CD4-positive, alpha-beta T cell treated with Interferon alpha-2 for 1 hour (primary cell): ENCODE data around the gene CRB1.
"Not testable (repeated sequence)": the region's sequence is repeated elsewhere in the genome, so short reads cannot be mapped to it uniquely, and the experiment has no call there.

Experiments used
- DNase-seq, 2 donors: peaks; one replicate each; pipeline ENCODE4 v3.0.0-alpha.2; 2020 to 2022

The CRB1 gene

DNA sequence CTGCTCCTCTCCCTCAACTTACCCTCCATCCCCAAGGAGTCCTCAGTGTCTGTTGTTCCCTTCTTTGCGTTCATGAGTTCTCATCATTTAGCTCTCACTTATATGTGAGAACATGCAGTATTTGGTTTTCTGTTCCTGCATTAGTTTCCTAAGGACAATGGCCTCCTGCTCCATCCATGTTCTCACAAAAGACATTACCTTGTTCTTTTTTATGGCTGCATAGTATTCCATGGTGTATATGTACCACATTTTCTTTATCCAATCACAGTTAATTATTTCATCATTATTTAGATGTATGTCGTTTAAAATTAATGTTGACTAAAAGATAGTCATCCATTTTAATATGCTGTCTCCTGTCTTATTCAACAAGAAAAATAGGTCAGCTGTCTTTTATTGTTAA is 134.1 kb downstream of the CRB1 start:
- DNase-seq = no peak

DNA sequence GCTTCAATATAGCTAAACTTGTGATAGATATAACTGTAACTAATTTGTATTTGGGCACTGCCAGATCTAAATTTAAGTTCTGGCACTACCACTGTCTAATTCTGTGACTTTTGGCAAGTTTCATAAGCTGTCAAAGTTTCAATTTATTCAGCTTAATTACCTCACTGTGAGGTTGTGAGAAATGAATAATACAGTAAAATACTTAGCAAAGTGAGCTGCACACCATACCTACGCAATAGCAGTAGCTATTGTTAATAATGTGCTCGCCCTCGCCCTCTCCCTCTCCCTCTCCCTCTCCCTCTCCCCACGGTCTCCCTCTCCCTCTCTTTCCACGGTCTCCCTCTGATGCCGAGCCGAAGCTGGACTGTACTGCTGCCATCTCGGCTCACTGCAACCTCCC is 136.7 kb downstream of the CRB1 start:
- not testable (repeated sequence) for DNase-seq

GRCh38 chr1:197405614-197406013 is 137.6 kb downstream of the CRB1 start:
- DNase-seq = not testable (repeated sequence)

DNA sequence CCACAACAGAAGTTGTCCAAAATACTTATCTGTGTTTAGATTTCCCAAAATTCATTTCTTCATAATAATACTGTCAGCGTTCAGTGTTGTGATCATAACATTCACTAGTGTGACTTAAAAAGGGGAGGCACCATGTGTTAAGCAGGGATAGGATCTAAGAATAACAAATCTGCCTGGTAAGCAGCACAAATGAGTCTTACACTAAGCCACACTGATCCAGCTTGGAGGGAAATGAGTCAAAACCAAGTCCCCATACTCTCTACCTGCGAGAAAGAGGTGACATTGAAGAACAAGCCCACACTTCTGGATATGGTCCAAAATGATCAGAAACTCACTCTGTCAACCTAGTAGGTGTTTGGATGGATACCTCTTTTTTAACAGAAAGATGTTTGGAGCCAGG is 145.5 kb downstream of the CRB1 start:
- no peak for DNase-seq

- no peak for DNase-seq
These were observed 147.2 kb downstream of the CRB1 start for GRCh38 chr1:197415221-197415620.

GRCh38 chr1:197418693-197419092 is 150.6 kb downstream of the CRB1 start:
- no peak for DNase-seq

DNA sequence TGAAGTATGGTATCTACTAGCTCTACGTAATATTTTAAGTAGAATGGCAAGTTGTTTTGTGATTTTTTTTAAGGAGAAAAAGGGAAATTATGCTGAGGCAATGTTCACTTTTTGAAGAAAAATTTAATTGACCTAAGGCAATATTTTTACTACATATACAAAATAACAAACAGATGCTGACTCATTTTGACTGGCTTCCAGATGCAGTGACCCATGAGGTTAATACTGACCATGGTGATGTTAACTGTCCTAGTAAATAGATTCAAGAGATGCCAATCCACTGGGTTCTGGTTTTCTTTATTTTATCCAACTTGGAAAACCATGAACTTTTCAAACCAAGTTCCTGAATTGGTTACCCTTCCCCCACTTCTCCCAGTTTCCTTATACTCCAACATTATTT is 154.9 kb downstream of the CRB1 start:
- DNase-seq = no peak

DNA sequence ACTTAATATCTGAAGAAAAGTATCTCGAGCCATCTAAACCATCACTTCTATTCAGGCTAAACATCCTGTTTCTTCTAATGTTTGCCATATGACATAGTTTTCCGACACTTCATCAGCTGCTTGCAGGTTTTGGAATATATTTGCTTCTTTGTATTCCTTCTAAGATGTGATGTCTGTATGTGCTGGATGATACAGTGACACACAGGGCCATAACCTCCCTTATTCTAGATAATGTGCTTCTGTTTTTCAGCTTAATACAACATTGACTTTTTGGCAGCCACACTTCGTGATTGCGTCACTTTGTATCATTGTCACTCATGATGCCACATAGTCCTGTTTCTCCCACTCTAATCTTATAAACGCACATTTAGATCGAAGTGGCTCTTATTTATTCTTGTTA is 156.3 kb downstream of the CRB1 start:
- DNase-seq = no peak

GRCh38 chr1:197429372-197429771 is 161.3 kb downstream of the CRB1 start:
- no peak for DNase-seq

- DNase-seq = no peak
These were observed 167.2 kb downstream of the CRB1 start for GRCh38 chr1:197435224-197435623.

DNA sequence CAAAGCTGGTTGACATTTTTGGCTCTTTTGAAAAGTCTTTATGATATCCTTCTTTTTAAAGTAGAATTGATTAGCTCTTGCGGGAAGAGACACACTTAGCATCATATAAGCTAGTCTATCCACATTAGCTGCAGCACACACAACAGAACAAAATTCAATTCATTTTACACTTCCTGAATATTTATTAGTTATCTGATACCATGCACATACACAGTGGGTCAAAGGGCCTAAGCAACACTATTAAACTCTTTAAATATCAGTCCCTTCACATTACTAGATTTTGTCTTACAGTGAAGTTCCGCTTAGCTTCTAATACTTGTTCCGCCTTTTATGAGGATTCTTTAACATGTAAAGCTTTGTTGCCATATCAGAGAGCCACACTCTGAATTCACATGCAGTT is 169.5 kb downstream of the CRB1 start:
- no peak for DNase-seq

DNA sequence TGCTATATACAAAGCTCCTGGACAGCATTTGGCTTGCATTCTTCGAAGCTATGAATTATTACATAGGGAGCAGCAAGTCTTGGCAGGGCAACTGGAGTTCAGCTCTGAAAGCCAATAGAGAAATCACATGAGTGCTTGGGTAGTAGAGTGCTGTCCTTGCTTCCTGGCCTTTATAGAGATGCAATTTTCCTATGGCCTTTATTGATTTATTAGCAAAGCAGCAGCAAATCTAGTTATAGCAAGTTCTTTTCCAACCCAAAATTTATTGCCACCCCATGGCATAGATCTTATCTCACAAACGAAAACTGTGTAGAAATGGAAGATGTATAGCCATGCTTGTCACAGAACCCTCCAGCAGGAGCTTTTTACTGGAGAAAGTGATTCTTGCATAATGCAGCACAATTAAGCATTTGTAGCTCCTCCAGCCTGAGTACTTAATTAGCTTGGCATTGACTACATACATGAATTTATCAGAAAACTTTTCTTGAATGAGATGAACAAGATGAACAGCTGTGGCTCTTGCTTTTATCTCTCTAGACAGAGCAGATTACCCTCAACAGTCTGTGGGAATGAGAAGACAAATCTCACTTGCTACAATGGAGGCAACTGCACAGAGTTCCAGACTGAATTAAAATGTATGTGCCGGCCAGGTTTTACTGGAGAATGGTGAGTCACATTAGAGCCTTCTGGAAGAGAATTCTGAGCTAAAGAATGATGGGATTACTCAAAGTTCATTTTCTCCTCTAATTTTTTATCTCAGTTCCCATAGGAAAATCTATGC is 170.1 kb downstream of the CRB1 start:
- no peak for DNase-seq

GRCh38 chr1:197439708-197440280 is 171.7 kb downstream of the CRB1 start:
- no peak for DNase-seq

- DNase-seq = no peak
These were observed 172.7 kb downstream of the CRB1 start for GRCh38 chr1:197440715-197441114.

DNA sequence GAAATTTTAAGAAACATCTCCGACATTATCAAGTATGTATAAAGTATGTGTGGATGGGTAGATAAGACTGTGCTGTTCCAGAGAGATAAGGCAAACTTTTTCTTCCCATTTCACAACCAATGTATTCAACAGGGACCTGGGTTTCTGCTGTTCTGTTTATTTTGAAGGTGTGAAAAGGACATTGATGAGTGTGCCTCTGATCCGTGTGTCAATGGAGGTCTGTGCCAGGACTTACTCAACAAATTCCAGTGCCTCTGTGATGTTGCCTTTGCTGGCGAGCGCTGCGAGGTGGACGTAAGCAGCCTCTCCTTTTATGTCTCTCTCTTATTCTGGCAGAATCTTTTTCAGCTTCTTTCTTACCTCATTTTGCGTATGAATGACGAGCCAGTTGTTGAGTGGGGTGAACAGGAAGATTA is 174.0 kb downstream of the CRB1 start:
- DNase-seq = no peak

GRCh38 chr1:197444755-197445154 is 176.7 kb downstream of the CRB1 start:
- no peak for DNase-seq

DNA sequence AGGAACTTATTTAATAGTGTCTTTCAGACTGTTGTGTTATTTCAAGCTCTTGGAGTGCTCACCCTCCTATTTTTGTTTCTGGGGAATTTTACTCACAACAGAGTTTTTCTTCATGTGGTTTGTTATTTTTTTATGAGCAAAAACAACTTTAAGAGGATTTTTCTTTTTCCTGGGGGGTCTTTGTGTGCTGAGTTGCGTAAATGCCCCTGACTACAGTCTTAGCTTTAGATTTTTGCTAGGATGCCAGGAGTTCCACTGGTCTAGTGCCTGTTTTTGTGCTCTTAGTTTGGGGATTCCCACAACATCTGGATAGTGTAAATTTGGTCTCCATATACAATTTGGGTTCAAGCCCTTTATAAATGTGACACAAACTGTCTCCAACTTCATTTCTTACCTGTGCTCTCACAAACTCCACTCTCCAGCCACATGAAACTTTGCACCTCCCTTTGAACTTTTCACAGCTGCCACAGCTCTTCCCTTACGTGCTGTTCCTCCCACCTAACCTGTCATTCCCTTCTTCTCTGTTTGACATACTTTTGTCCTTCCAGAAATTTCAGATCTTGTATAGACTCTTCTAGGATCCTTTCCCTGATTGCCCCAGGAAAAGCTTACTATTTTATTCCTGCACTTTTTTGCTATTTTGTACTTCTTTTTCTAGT is 180.2 kb downstream of the CRB1 start:
- DNase-seq = no peak

DNA sequence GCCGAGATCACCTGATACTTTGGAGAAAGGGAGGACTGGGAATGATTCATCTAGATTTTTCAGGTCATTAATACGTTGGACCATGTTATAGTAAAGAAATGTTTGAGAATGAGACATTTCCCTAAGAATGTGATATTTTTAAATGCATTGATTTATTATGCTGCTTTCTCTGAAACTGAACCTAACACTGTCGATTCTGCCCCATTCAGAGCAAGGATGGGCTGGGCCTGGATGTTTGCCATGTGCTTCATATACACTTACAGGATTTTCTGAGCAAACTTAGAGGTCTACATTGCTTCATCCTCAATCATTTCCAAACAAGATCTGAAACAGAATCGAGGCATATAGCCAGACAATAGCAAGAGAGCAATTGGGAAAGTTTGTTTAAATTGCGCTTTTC is 183.3 kb downstream of the CRB1 start:
- no peak for DNase-seq

DNA sequence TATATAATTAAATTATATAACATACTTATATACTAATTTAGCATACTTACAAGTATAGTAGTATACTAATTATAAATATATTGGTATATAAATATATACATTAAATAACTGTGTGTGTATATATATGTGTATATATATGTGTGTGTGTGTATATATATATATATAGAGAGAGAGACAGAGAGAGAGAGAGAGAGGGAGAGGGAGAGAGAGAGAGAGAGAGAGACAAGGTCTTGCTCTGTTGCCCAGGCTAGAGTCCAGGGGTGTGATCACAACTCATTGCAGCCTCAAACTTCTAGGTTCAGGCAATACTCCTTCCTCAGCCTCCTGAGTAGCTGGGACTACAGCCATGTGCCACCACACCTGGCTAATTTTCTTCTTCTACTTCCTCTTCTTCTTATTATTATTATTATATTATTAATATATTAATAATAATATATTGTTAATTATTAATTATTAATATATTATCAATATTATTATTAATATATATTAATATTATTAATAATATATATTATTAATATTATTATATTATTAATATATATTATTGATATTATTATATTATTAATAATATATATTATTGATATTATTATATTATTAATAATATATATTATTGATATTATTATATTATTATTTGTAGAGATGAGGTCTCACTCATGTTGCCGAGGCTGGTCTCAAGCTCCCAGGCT is 185.5 kb downstream of the CRB1 start:
- no peak for DNase-seq

DNA sequence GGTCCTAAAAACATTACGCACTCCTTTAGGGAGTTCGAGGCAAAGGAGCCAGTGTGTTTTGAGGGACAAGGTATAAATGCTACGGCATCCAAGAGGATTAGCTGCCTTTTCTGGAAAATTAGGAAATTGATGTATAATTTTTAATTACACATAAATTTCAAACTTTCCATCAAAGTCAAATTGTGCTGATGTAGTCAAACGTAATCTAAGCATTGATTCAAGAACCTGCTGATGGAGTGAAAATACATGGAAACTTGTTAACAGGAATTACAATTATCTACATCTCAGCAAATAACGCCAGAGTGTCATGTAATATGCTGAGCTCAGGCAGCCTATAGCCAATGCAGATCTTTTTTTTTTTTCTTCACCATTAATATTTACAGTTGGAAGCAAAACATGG is 194.5 kb downstream of the CRB1 start:
- no peak for DNase-seq

- DNase-seq = no peak
These were observed 195.1 kb downstream of the CRB1 start for GRCh38 chr1:197463142-197463541.

DNA sequence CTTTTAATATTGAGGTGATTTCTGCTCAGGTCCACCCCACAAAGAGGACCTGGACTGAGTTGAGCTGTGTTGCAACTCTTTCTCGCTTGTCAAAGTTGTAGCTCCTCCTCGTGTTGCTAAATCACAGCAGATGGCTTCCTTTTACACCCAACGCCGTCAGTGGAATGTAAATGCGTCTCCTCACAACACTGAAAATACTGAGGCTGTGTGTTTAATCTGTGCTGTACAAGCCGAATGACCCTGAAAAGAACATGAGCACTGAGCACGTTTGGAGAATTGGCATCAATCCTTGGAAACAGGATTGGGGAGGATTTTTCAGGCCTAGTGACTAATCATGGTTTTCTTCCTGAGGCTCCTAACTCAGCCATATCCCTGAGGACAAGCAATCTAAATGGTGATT is 196.0 kb downstream of the CRB1 start:
- no peak for DNase-seq

GRCh38 chr1:197465528-197466327 is 197.7 kb downstream of the CRB1 start:
- DNase-seq = no peak
